GM23338 (cell line): ENCODE results near the gene SDC1. TPM values are rescaled to one million over a fixed set of nuclear protein-coding genes. Genes with fewer than 3 reads are reported as not detected.

ENCODE experiments used
- ATAC-seq: fragments of 200-7000 bp; cut with Tn5 transposase; 3 replicates; pipeline ENCODE4 v1.9.1; 2020
- DNase-seq: peaks from one replicate; pipeline ENCODE4 v3.0.0-alpha.2; 2015; ENCODE audit warnings: low spot score
- H2AFZ ChIP-seq: fragments of 200-600 bp; sonication (generic); 2 replicates; pipeline ENCODE4 v1.8.0; 2016; ENCODE audit warnings: antibody characterized with exemption, mild to moderate bottlenecking, moderate library complexity
- H3F3A ChIP-seq: fragments of 200-600 bp; sonication (generic); replicated peaks from 2 replicates; pipeline ENCODE4 v1.8.0; 2017; ENCODE audit warnings: antibody characterized with exemption, mixed run types, low read depth
- H3K27ac ChIP-seq: fragments of 200-600 bp; sonication (generic); 2 replicates; pipeline ENCODE4 v1.6.1; 2016; ENCODE audit warnings: low read depth
- H3K27me3 ChIP-seq: fragments of 200-600 bp; sonication (generic); 2 replicates; pipeline ENCODE4 v1.8.0; 2016; ENCODE audit warnings: mild to moderate bottlenecking, mixed run types, moderate library complexity; ENCODE audit not compliant: insufficient read depth
- H3K36me3 ChIP-seq: fragments of 200-600 bp; sonication (generic); 2 replicates; pipeline ENCODE4 v1.8.0; 2016; ENCODE audit warnings: mild to moderate bottlenecking; ENCODE audit not compliant: insufficient read depth
- H3K4me1 ChIP-seq: fragments of 200-600 bp; sonication (generic); 2 replicates; pipeline ENCODE4 v1.8.0; 2016; ENCODE audit warnings: mild to moderate bottlenecking, moderate library complexity; ENCODE audit not compliant: insufficient read depth
- H3K4me2 ChIP-seq: fragments of 200-600 bp; sonication (generic); 2 replicates; pipeline ENCODE4 v1.7.1; 2017; ENCODE audit warnings: mixed run types
- H3K4me3 ChIP-seq: fragments of 200-600 bp; sonication (generic); 2 replicates; pipeline ENCODE4 v1.6.1; 2016; ENCODE audit warnings: mixed run types
- H3K79me2 ChIP-seq: fragments of 200-600 bp; sonication (generic); replicated peaks from 2 replicates; pipeline ENCODE4 v1.8.0; 2017; ENCODE audit warnings: mild to moderate bottlenecking; ENCODE audit not compliant: insufficient read depth
- H3K9me2 ChIP-seq: fragments of 200-600 bp; sonication (generic); 2 replicates; pipeline ENCODE4 v1.8.0; 2017; ENCODE audit not compliant: insufficient read depth
- H4K20me1 ChIP-seq: fragments of 200-600 bp; sonication (generic); replicated peaks from 2 replicates; pipeline ENCODE4 v1.8.0; 2017; ENCODE audit warnings: mild to moderate bottlenecking; ENCODE audit not compliant: insufficient read depth
- H3K27ac Mint-ChIP-seq: 2 replicates; pipeline ENCODE4 v1.8.0; 2020; ENCODE audit warnings: inconsistent platforms, mild to moderate bottlenecking, moderate library complexity, mixed read lengths
- H3K27me3 Mint-ChIP-seq: 3 replicates; pipeline ENCODE4 v1.8.0; 2022; ENCODE audit warnings: low read depth, mild to moderate bottlenecking, moderate library complexity, mixed read lengths, inconsistent platforms; ENCODE audit not compliant: insufficient read depth, poor library complexity
- H3K36me3 Mint-ChIP-seq: 3 replicates; pipeline ENCODE4 v1.8.0; 2021; ENCODE audit warnings: low read depth, mild to moderate bottlenecking, inconsistent platforms, moderate library complexity, mixed read lengths
- H3K4me1 Mint-ChIP-seq: 3 replicates; pipeline ENCODE4 v1.8.0; 2020; ENCODE audit warnings: mild to moderate bottlenecking, inconsistent platforms, mixed read lengths
- H3K4me3 Mint-ChIP-seq: 3 replicates; pipeline ENCODE4 v1.8.0; 2021; ENCODE audit warnings: moderate library complexity, mild to moderate bottlenecking, inconsistent platforms, mixed read lengths
- H3K9me3 Mint-ChIP-seq: 3 replicates; pipeline ENCODE4 v1.8.0; 2020; ENCODE audit warnings: moderate library complexity, mild to moderate bottlenecking, inconsistent platforms, mixed read lengths
- CREB1 ChIP-seq: fragments of 250-450 bp; sonication (Bioruptor Pico); IDR thresholded peaks from 2 replicates; pipeline ENCODE4 v1.5.0; 2020; ENCODE audit warnings: low read depth, mild to moderate bottlenecking, moderate library complexity
- CTCF ChIP-seq, 2 experiments: fragments of 200-600 bp in 1 of 2; sonication (generic) in 1 of 2; conservative IDR thresholded peaks; 2 replicates each; pipeline versions ENCODE4 v1.5.1 to v1.6.1; 2016 to 2017; ENCODE audit warnings: antibody characterized with exemption in 2 of 2, low read depth in 2 of 2, mild to moderate bottlenecking in 2 of 2, moderate library complexity in 1 of 2
- EZH2 ChIP-seq: fragments of 200-600 bp; sonication (generic); IDR thresholded peaks from one replicate; pipeline ENCODE4 v1.8.0; 2017; ENCODE audit warnings: antibody characterized with exemption, mild to moderate bottlenecking, low read depth; ENCODE audit not compliant: unreplicated experiment
- JUNB ChIP-seq: IDR thresholded peaks from one replicate; pipeline ENCODE4 v1.6.1; 2016; ENCODE audit warnings: antibody characterized with exemption; ENCODE audit not compliant: unreplicated experiment
- REST ChIP-seq: IDR thresholded peaks from one replicate; pipeline ENCODE4 v1.6.1; 2018; ENCODE audit warnings: antibody characterized with exemption; ENCODE audit not compliant: unreplicated experiment
- ZNF114 ChIP-seq: fragments of 250-450 bp; sonication (Bioruptor Pico); IDR thresholded peaks from 2 replicates; pipeline ENCODE4 v1.5.0; 2020; ENCODE audit warnings: mild to moderate bottlenecking, moderate library complexity
- ZNF462 ChIP-seq: fragments of 250-450 bp; sonication (Bioruptor Pico); IDR thresholded peaks from 2 replicates; pipeline ENCODE4 v1.5.0; 2020; ENCODE audit warnings: mild to moderate bottlenecking, moderate library complexity
- polyA plus RNA-seq: library from polyadenylated mRNA; unstranded; fragments of >200 nt; fragmentation: Nextera tagmentation; extraction: Ambion mirVana; gene quantifications from 2 replicates; pipeline ENCODE4 v1.2.1, GENCODE V29; 2016
- total RNA-seq: library from RNA; depleted of rRNA; stranded (reverse); fragments of >200 nt; shearing (Covaris generic); gene quantifications from 2 replicates; pipeline ENCODE4 v1.2.3, GENCODE V29; 2014

The SDC1 gene
- total and polyA plus RNA-seq, 2 experiments from 2014 or later: 16.6 to 43.0 TPM

DNA sequence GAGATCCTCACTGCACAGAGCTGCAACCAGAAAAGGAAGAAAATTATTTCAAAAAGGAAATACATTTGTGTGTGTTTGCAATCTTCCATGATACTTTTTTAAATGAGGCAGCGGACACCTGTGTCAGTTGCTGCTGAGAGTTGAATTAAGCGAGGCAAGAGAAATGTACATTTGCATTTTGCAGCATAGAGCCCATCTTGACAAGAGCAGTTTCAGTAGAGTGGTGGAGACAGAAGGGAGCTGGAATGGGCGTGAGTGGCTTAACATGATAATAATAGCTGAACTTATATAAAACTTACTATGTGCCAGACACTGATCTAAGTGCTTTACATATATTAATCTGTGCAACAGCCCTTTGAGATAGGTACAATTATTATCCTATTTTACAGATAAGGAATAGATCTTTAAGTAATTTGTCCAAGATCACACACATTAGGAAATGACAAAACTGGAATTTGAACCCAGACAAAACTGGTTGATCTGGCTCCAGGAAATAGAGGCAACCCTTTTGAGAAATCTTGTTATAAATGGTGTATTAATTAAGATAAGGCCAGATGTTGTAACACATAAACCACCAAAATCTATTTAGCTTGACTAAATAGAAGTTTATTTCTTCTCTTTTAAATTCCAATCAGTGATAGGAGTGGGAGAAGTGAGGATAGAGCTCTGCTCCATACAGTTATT is 68.7 kb downstream of the SDC1 start:
- Mint-ChIP-seq H3K9me3 (no peaks in the 10 kb centered on the region; the same call in 2 of the 3 replicates), H3K4me3 (no peak overlapping the region), H3K27me3 (peaks cover 1% of the 10 kb centered on the region), H3K4me1 (peaks cover 10% of the 10 kb centered on the region; the same call in 2 of the 3 replicates), H3K27ac (no peak overlapping the region), H3K36me3 (no peaks in the 10 kb centered on the region)
- H2AFZ ChIP-seq: 0 out of 2 replicates have a peak overlapping the region, but pooled peaks have one; percentile 18
- no peak for TF ChIP-seq ZNF114 (CRISPR knock-in tag)
- no peak for TF ChIP-seq REST
- no peak for TF ChIP-seq ZNF462
- no peak for TF ChIP-seq CTCF (conservative IDR thresholded peaks at IDR 0.05; ENCODE audit: low read depth in 2 of 2)
- no peak for TF ChIP-seq JUNB
- no peak for TF ChIP-seq EZH2
- no peak for TF ChIP-seq CREB1
- H3F3A ChIP-seq: no peaks in the 10 kb centered on the region
- H3K27ac ChIP-seq: no peak overlapping the region
- DNase-seq: no peak
- H4K20me1 ChIP-seq: no peaks in the 10 kb centered on the region
- H3K4me1 ChIP-seq: 0 out of 2 replicates have a peak, but pooled peaks cover under 1% of the 10 kb centered on the region
- ATAC-seq: no peak
- no peaks in the 10 kb centered on the region for H3K9me2 ChIP-seq
- H3K4me2 ChIP-seq: no peak overlapping the region
- no peak overlapping the region for H3K4me3 ChIP-seq
- H3K27me3 ChIP-seq: no peaks in the 10 kb centered on the region
- H3K79me2 ChIP-seq: no peaks in the 10 kb centered on the region
- H3K36me3 ChIP-seq: no peaks in the 10 kb centered on the region
